ENCODE results near the gene XCL2.

GRCh38 chr1:168585937-168586336 is 42.1 kb upstream of the XCL2 start:
- TF ChIP-seq EZH2 (IDR thresholded peaks at IDR 0.05; ENCODE audit: borderline replicate concordance, low read length) = no peak
- TF ChIP-seq, protein P1, sequence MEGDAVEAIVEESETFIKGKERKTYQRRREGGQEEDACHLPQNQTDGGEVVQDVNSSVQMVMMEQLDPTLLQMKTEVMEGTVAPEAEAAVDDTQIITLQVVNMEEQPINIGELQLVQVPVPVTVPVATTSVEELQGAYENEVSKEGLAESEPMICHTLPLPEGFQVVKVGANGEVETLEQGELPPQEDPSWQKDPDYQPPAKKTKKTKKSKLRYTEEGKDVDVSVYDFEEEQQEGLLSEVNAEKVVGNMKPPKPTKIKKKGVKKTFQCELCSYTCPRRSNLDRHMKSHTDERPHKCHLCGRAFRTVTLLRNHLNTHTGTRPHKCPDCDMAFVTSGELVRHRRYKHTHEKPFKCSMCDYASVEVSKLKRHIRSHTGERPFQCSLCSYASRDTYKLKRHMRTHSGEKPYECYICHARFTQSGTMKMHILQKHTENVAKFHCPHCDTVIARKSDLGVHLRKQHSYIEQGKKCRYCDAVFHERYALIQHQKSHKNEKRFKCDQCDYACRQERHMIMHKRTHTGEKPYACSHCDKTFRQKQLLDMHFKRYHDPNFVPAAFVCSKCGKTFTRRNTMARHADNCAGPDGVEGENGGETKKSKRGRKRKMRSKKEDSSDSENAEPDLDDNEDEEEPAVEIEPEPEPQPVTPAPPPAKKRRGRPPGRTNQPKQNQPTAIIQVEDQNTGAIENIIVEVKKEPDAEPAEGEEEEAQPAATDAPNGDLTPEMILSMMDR (conservative IDR thresholded peaks at IDR 0.05 in 1 of 2, IDR thresholded peaks at IDR 0.05 in 1 of 2; ENCODE audit: extremely low read depth in 1 of 2, insufficient read depth in 1 of 2, low read depth in 1 of 2, low read length in 2 of 2) = no peak
